ENCODE measurements around the gene MAP3K4. TPM values are rescaled to one million over a fixed set of nuclear protein-coding genes. Genes with fewer than 3 reads are reported as not detected.
"Not testable (repeated sequence)": the region's sequence is repeated elsewhere in the genome, so short reads cannot be mapped to it uniquely, and the experiment has no call there.

The MAP3K4 gene
- polyA plus RNA-seq, 4 donors: 12.4 to 29.5 (median 18.2) TPM

- Histone ChIP-seq H3K27ac (ENCODE audit: low read depth in 1 of 3, low read length in 2 of 3) (no peak overlapping the region), H3K4me1 (ENCODE audit: control insufficient read depth in 3 of 3, insufficient read depth in 2 of 3, low read depth in 1 of 3, low read length in 2 of 3) (peaks cover 0 to 4% (median 0%) of the 10 kb centered on the region in 3 donors)
- 46 to 86% (median 67%) methylated on average over 1 of the region's 1 CpG for WGBS, 3 donors
Measured at GRCh38 chr6:160975162-160975561, 16.4 kb upstream of the MAP3K4 start.

GRCh38 chr6:160975961-160976360 lies 15.6 kb upstream of the MAP3K4 start:
- 80 to 88% (median 86%) methylated on average over 4 of the region's 4 CpGs for WGBS, 3 donors
- DNase-seq; H3K36me3 ChIP-seq (ENCODE audit: control insufficient read depth in 3 of 3, insufficient read depth in 2 of 3, low read depth in 1 of 3, low read length in 3 of 3); H3K4me3 ChIP-seq (ENCODE audit: low read depth in 1 of 3, low read length in 3 of 3); H3K27me3 ChIP-seq (ENCODE audit: control insufficient read depth in 3 of 3, insufficient read depth in 3 of 3, low read length in 3 of 3); H3K9me3 ChIP-seq (ENCODE audit: control insufficient read depth in 2 of 2, insufficient read depth in 1 of 2, low read depth in 1 of 2, low read length in 1 of 2); H3K27ac ChIP-seq (ENCODE audit: low read depth in 1 of 3, low read length in 2 of 3); H3K4me1 ChIP-seq (ENCODE audit: control insufficient read depth in 3 of 3, insufficient read depth in 2 of 3, low read depth in 1 of 3, low read length in 2 of 3); FAIRE-seq: not testable (repeated sequence)

More at GRCh38 chr6:160975162-160975561, 16.4 kb upstream of the MAP3K4 start:
- DNase-seq: no peak
- no peak overlapping the region for H3K4me3 ChIP-seq (ENCODE audit: low read depth in 1 of 3, low read length in 3 of 3)
- H3K27me3 ChIP-seq (ENCODE audit: control insufficient read depth in 3 of 3, insufficient read depth in 3 of 3, low read length in 3 of 3): no peaks in the 10 kb centered on the region
- H3K9me3 ChIP-seq (ENCODE audit: control insufficient read depth in 2 of 2, insufficient read depth in 1 of 2, low read depth in 1 of 2, low read length in 1 of 2): no peaks in the 10 kb centered on the region
- H3K36me3 ChIP-seq (ENCODE audit: control insufficient read depth in 3 of 3, insufficient read depth in 2 of 3, low read depth in 1 of 3, low read length in 3 of 3): no peaks in the 10 kb centered on the region
- FAIRE-seq: no peak

- FAIRE-seq (no peak), DNase-seq (no peak)
- H3K27ac ChIP-seq (ENCODE audit: low read depth in 1 of 3, low read length in 2 of 3): no peak overlapping the region
- H3K9me3 ChIP-seq (ENCODE audit: control insufficient read depth in 2 of 2, insufficient read depth in 1 of 2, low read depth in 1 of 2, low read length in 1 of 2): peaks cover 0 to 4% of the 10 kb centered on the region in 2 donors
- peaks cover 0 to 3% (median 0%) of the 10 kb centered on the region in 3 donors for H3K27me3 ChIP-seq (ENCODE audit: control insufficient read depth in 3 of 3, insufficient read depth in 3 of 3, low read length in 3 of 3)
- no peaks in the 10 kb centered on the region for H3K36me3 ChIP-seq (ENCODE audit: control insufficient read depth in 3 of 3, insufficient read depth in 2 of 3, low read depth in 1 of 3, low read length in 3 of 3)
- WGBS, 3 donors: 69 to 87% (median 86%) methylated on average over 4 of the region's 4 CpGs
- H3K4me1 ChIP-seq (ENCODE audit: control insufficient read depth in 3 of 3, insufficient read depth in 2 of 3, low read depth in 1 of 3, low read length in 2 of 3): peaks cover 0 to 4% (median 0%) of the 10 kb centered on the region in 3 donors
- H3K4me3 ChIP-seq (ENCODE audit: low read depth in 1 of 3, low read length in 3 of 3): no peak overlapping the region
Measured at GRCh38 chr6:160978141-160978901, 13.2 kb upstream of the MAP3K4 start.

GRCh38 chr6:160979061-160979708 lies 12.4 kb upstream of the MAP3K4 start:
- Histone ChIP-seq H3K27me3 (ENCODE audit: control insufficient read depth in 3 of 3, insufficient read depth in 3 of 3, low read length in 3 of 3) (peaks cover 0 to 3% (median 0%) of the 10 kb centered on the region in 3 donors), H3K27ac (ENCODE audit: low read depth in 1 of 3, low read length in 2 of 3) (no peak overlapping the region), H3K4me3 (ENCODE audit: low read depth in 1 of 3, low read length in 3 of 3) (no peak overlapping the region), H3K4me1 (ENCODE audit: control insufficient read depth in 3 of 3, insufficient read depth in 2 of 3, low read depth in 1 of 3, low read length in 2 of 3) (peaks cover 0 to 4% (median 0%) of the 10 kb centered on the region in 3 donors), H3K36me3 (ENCODE audit: control insufficient read depth in 3 of 3, insufficient read depth in 2 of 3, low read depth in 1 of 3, low read length in 3 of 3) (no peaks in the 10 kb centered on the region), H3K9me3 (ENCODE audit: control insufficient read depth in 2 of 2, insufficient read depth in 1 of 2, low read depth in 1 of 2, low read length in 1 of 2) (peaks cover 0 to 12% of the 10 kb centered on the region in 2 donors)
- 61 to 84% (median 80%) methylated on average over 8 of the region's 8 CpGs for WGBS, 3 donors
- FAIRE-seq (no peak), DNase-seq (no peak)

GRCh38 chr6:160983377-160983948 lies 8.1 kb upstream of the MAP3K4 start:
- H3K27ac ChIP-seq (ENCODE audit: low read depth in 1 of 3, low read length in 2 of 3); H3K27me3 ChIP-seq (ENCODE audit: control insufficient read depth in 3 of 3, insufficient read depth in 3 of 3, low read length in 3 of 3); H3K4me1 ChIP-seq (ENCODE audit: control insufficient read depth in 3 of 3, insufficient read depth in 2 of 3, low read depth in 1 of 3, low read length in 2 of 3); H3K4me3 ChIP-seq (ENCODE audit: low read depth in 1 of 3, low read length in 3 of 3); H3K36me3 ChIP-seq (ENCODE audit: control insufficient read depth in 3 of 3, insufficient read depth in 2 of 3, low read depth in 1 of 3, low read length in 3 of 3); DNase-seq; FAIRE-seq: not testable (repeated sequence)
- H3K9me3 ChIP-seq (ENCODE audit: control insufficient read depth in 2 of 2, insufficient read depth in 1 of 2, low read depth in 1 of 2, low read length in 1 of 2): peaks cover 0 to 19% of the 10 kb centered on the region in 2 donors
- 93 to 98% (median 95%) methylated on average over 3 of the region's 3 CpGs for WGBS, 3 donors

GRCh38 chr6:160986851-160987250 lies 4.7 kb upstream of the MAP3K4 start:
- DNase-seq: no peak
- Histone ChIP-seq H3K9me3 (ENCODE audit: control insufficient read depth in 2 of 2, insufficient read depth in 1 of 2, low read depth in 1 of 2, low read length in 1 of 2) (peaks cover 0 to 19% of the 10 kb centered on the region in 2 donors), H3K4me1 (ENCODE audit: control insufficient read depth in 3 of 3, insufficient read depth in 2 of 3, low read depth in 1 of 3, low read length in 2 of 3) (peaks cover 0 to 5% (median 0%) of the 10 kb centered on the region in 3 donors), H3K4me3 (ENCODE audit: low read depth in 1 of 3, low read length in 3 of 3) (no peak overlapping the region), H3K27ac (ENCODE audit: low read depth in 1 of 3, low read length in 2 of 3) (no peak overlapping the region), H3K27me3 (ENCODE audit: control insufficient read depth in 3 of 3, insufficient read depth in 3 of 3, low read length in 3 of 3) (peaks cover 0 to 2% (median 0%) of the 10 kb centered on the region in 3 donors), H3K36me3 (ENCODE audit: control insufficient read depth in 3 of 3, insufficient read depth in 2 of 3, low read depth in 1 of 3, low read length in 3 of 3) (no peaks in the 10 kb centered on the region)
- WGBS, 3 donors: 79 to 88% (median 83%) methylated on average over 3 of the region's 3 CpGs
- FAIRE-seq: no peak

GRCh38 chr6:160987265-160987664 lies 4.3 kb upstream of the MAP3K4 start:
- Histone ChIP-seq H3K9me3 (ENCODE audit: control insufficient read depth in 2 of 2, insufficient read depth in 1 of 2, low read depth in 1 of 2, low read length in 1 of 2) (peaks cover 0 to 19% of the 10 kb centered on the region in 2 donors), H3K27me3 (ENCODE audit: control insufficient read depth in 3 of 3, insufficient read depth in 3 of 3, low read length in 3 of 3) (peaks cover 0 to 2% (median 0%) of the 10 kb centered on the region in 3 donors), H3K4me3 (ENCODE audit: low read depth in 1 of 3, low read length in 3 of 3) (no peak overlapping the region), H3K4me1 (ENCODE audit: control insufficient read depth in 3 of 3, insufficient read depth in 2 of 3, low read depth in 1 of 3, low read length in 2 of 3) (peaks cover 0 to 5% (median 0%) of the 10 kb centered on the region in 3 donors), H3K36me3 (ENCODE audit: control insufficient read depth in 3 of 3, insufficient read depth in 2 of 3, low read depth in 1 of 3, low read length in 3 of 3) (no peaks in the 10 kb centered on the region), H3K27ac (ENCODE audit: low read depth in 1 of 3, low read length in 2 of 3) (no peak overlapping the region)
- DNase-seq: no peak
- 70 to 79% (median 77%) methylated on average over 3 of the region's 3 CpGs for WGBS, 3 donors
- no peak for FAIRE-seq

GRCh38 chr6:160990847-160991405 lies 643 bp upstream of the MAP3K4 start:
- 1 to 3% (median 2%) methylated on average over 15 of the region's 15 CpGs for WGBS, 3 donors

More at GRCh38 chr6:160990847-160991405, 643 bp upstream of the MAP3K4 start:
- peaks cover 0 to 2% (median 0%) of the 10 kb centered on the region in 3 donors for H3K27me3 ChIP-seq (ENCODE audit: control insufficient read depth in 3 of 3, insufficient read depth in 3 of 3, low read length in 3 of 3)
- DNase-seq (no peak), FAIRE-seq (no peak)
- peaks cover under 1 to 5% (median under 1%) of the 10 kb centered on the region in 3 donors for H3K4me1 ChIP-seq (ENCODE audit: control insufficient read depth in 3 of 3, insufficient read depth in 2 of 3, low read depth in 1 of 3, low read length in 2 of 3)
- no peaks in the 10 kb centered on the region for H3K36me3 ChIP-seq (ENCODE audit: control insufficient read depth in 3 of 3, insufficient read depth in 2 of 3, low read depth in 1 of 3, low read length in 3 of 3)
- peak overlapping the region; percentile 62 to 97 (median 91) for H3K27ac ChIP-seq (ENCODE audit: low read depth in 1 of 3, low read length in 2 of 3)
- peak overlapping the region; percentile 95 to 99 (median 97) for H3K4me3 ChIP-seq (ENCODE audit: low read depth in 1 of 3, low read length in 3 of 3)
- H3K9me3 ChIP-seq (ENCODE audit: control insufficient read depth in 2 of 2, insufficient read depth in 1 of 2, low read depth in 1 of 2, low read length in 1 of 2): peaks cover 0 to 7% of the 10 kb centered on the region in 2 donors
